ENCODE measurements around the gene PLXNA4.
A peak's percentile ranks its signal among the peaks of the same experiment; 100 is the strongest.

The PLXNA4 gene

GRCh38 chr7:132097550-132098134 lies 478.6 kb downstream of the PLXNA4 start:
- TF ChIP-seq MAX (IDR thresholded peaks at IDR 0.05; ENCODE audit: low read depth, low read length) (no peak), MYC (IDR thresholded peaks at IDR 0.05; ENCODE audit: low read depth, low read length) (no peak), POLR2A (IDR thresholded peaks at IDR 0.05; ENCODE audit: extremely low read depth, insufficient read length) (no peak), CTCF (IDR thresholded peaks at IDR 0.05; ENCODE audit: low read depth, low read length) (no peak)
- no peak overlapping the region for H3K4me3 ChIP-seq (ENCODE audit: low read depth, low read length)
- DNase-seq (ENCODE audit: low read depth) = no peak

GRCh38 chr7:132095111-132095765 lies 481.0 kb downstream of the PLXNA4 start:
- no peak for DNase-seq (ENCODE audit: low read depth)
- H3K4me3 ChIP-seq (ENCODE audit: low read depth, low read length) = no peak overlapping the region
- TF ChIP-seq MAX (IDR thresholded peaks at IDR 0.05; ENCODE audit: low read depth, low read length) (no peak), MYC (IDR thresholded peaks at IDR 0.05; ENCODE audit: low read depth, low read length) (no peak), CTCF (IDR thresholded peaks at IDR 0.05; ENCODE audit: low read depth, low read length) (no peak), POLR2A (IDR thresholded peaks at IDR 0.05; ENCODE audit: extremely low read depth, insufficient read length) (no peak)

- no peak for DNase-seq (ENCODE audit: low read depth)
- TF ChIP-seq MAX (IDR thresholded peaks at IDR 0.05; ENCODE audit: low read depth, low read length) = no peak
- TF ChIP-seq CTCF (IDR thresholded peaks at IDR 0.05; ENCODE audit: low read depth, low read length) = no peak
- no peak for TF ChIP-seq MYC (IDR thresholded peaks at IDR 0.05; ENCODE audit: low read depth, low read length)
- no peak for TF ChIP-seq POLR2A (IDR thresholded peaks at IDR 0.05; ENCODE audit: extremely low read depth, insufficient read length)
- H3K4me3 ChIP-seq (ENCODE audit: low read depth, low read length) = no peak overlapping the region
These were observed 484.2 kb downstream of the PLXNA4 start for GRCh38 chr7:132092106-132092505.

- DNase-seq (ENCODE audit: low read depth) = no peak
- no peak overlapping the region for H3K4me3 ChIP-seq (ENCODE audit: low read depth, low read length)
- no peak for TF ChIP-seq POLR2A (IDR thresholded peaks at IDR 0.05; ENCODE audit: extremely low read depth, insufficient read length)
- TF ChIP-seq MAX (IDR thresholded peaks at IDR 0.05; ENCODE audit: low read depth, low read length) = no peak
These were observed 484.6 kb downstream of the PLXNA4 start for GRCh38 chr7:132091706-132092105.

- TF ChIP-seq MYC (IDR thresholded peaks at IDR 0.05; ENCODE audit: low read depth, low read length) = no peak
- no peak for TF ChIP-seq POLR2A (IDR thresholded peaks at IDR 0.05; ENCODE audit: extremely low read depth, insufficient read length)
- TF ChIP-seq MAX (IDR thresholded peaks at IDR 0.05; ENCODE audit: low read depth, low read length) = no peak
- no peak for TF ChIP-seq CTCF (IDR thresholded peaks at IDR 0.05; ENCODE audit: low read depth, low read length)
- H3K4me3 ChIP-seq (ENCODE audit: low read depth, low read length) = no peak overlapping the region
- peak; percentile 16 for DNase-seq (ENCODE audit: low read depth)
These were observed 485.8 kb downstream of the PLXNA4 start for GRCh38 chr7:132090444-132090843.

- no peak overlapping the region for H3K4me3 ChIP-seq (ENCODE audit: low read depth, low read length)
- TF ChIP-seq MAX (IDR thresholded peaks at IDR 0.05; ENCODE audit: low read depth, low read length) = no peak
- no peak for TF ChIP-seq POLR2A (IDR thresholded peaks at IDR 0.05; ENCODE audit: extremely low read depth, insufficient read length)
- no peak for TF ChIP-seq MYC (IDR thresholded peaks at IDR 0.05; ENCODE audit: low read depth, low read length)
- no peak for TF ChIP-seq CTCF (IDR thresholded peaks at IDR 0.05; ENCODE audit: low read depth, low read length)
- DNase-seq (ENCODE audit: low read depth) = no peak
These were observed 486.9 kb downstream of the PLXNA4 start for GRCh38 chr7:132089356-132089755.
